ENCODE results near the gene C13orf46. TPM values are rescaled to one million over a fixed set of nuclear protein-coding genes. Genes with fewer than 3 reads are reported as not detected.

The C13orf46 gene
- total and polyA plus RNA-seq, 2 experiments from 2014 or later, result 1.7 TPM; not detected in 1

GRCh38 chr13:114002771-114003321 lies 29.0 kb upstream of the C13orf46 start:
- Histone ChIP-seq H2AFZ (no peak overlapping the region), H3K36me3 (ENCODE audit: low read depth) (no peaks in the 10 kb centered on the region; the same call in 1 of the 2 replicates), H3K4me3 (no peak overlapping the region), H4K20me1 (ENCODE audit: insufficient read depth) (no peaks in the 10 kb centered on the region), H3K4me2 (ENCODE audit: unreplicated experiment) (no peak overlapping the region), H3K9me3 (ENCODE audit: low read depth) (no peaks in the 10 kb centered on the region), H3F3A (ENCODE audit: insufficient read depth) (no peaks in the 10 kb centered on the region), H3K9ac (no peak overlapping the region), H3K27ac (no peak overlapping the region), H3K4me1 (ENCODE audit: insufficient read depth) (no peaks in the 10 kb centered on the region), H3K9me2 (ENCODE audit: insufficient read depth) (no peaks in the 10 kb centered on the region), H3K79me2 (ENCODE audit: insufficient read depth) (no peaks in the 10 kb centered on the region), H3K27me3 (replicated peaks; ENCODE audit: insufficient read depth) (no peaks in the 10 kb centered on the region)
- in situ Hi-C loops (cut with MboI), result no loop called here
- no peak for DNase-seq
- TF ChIP-seq EZH2 (IDR thresholded peaks at IDR 0.05; ENCODE audit: insufficient read depth, poor library complexity, severe bottlenecking) (no peak), EZH2phosphoT487 (IDR thresholded peaks at IDR 0.05; ENCODE audit: insufficient read depth, low read depth) (no peak)
- 92% methylated on average over 23 to 24 of the region's 24 CpGs for WGBS, 2 experiments (ENCODE audit: low coverage in 1 of 2, low lambda C conversion rate in 2 of 2, missing lambda C conversion rate in 2 of 2)

- Histone ChIP-seq H3K4me2 (ENCODE audit: unreplicated experiment) (no peak overlapping the region), H3K9me3 (ENCODE audit: low read depth) (no peaks in the 10 kb centered on the region), H3K36me3 (ENCODE audit: low read depth) (no peaks in the 10 kb centered on the region; the same call in 1 of the 2 replicates), H3F3A (ENCODE audit: insufficient read depth) (no peaks in the 10 kb centered on the region), H3K79me2 (ENCODE audit: insufficient read depth) (no peaks in the 10 kb centered on the region), H3K9ac (no peak overlapping the region), H3K9me2 (ENCODE audit: insufficient read depth) (no peaks in the 10 kb centered on the region), H3K4me3 (no peak overlapping the region), H3K27me3 (replicated peaks; ENCODE audit: insufficient read depth) (no peaks in the 10 kb centered on the region), H2AFZ (no peak overlapping the region), H3K4me1 (ENCODE audit: insufficient read depth) (no peaks in the 10 kb centered on the region), H3K27ac (no peak overlapping the region), H4K20me1 (ENCODE audit: insufficient read depth) (no peaks in the 10 kb centered on the region)
- no peak for TF ChIP-seq EZH2 (IDR thresholded peaks at IDR 0.05; ENCODE audit: insufficient read depth, poor library complexity, severe bottlenecking)
- no peak for TF ChIP-seq EZH2phosphoT487 (IDR thresholded peaks at IDR 0.05; ENCODE audit: insufficient read depth, low read depth)
- 90 to 95% methylated on average over 19 to 27 of the region's 27 CpGs for WGBS, 2 experiments (ENCODE audit: low coverage in 1 of 2, low lambda C conversion rate in 2 of 2, missing lambda C conversion rate in 2 of 2)
- no peak for DNase-seq
- in situ Hi-C loops (cut with MboI), result no loop called here
These were observed 28.2 kb upstream of the C13orf46 start for GRCh38 chr13:114002009-114002544.

GRCh38 chr13:114001331-114002008 lies 27.6 kb upstream of the C13orf46 start:
- Histone ChIP-seq H3K9me2 (ENCODE audit: insufficient read depth) (no peaks in the 10 kb centered on the region), H2AFZ (no peak overlapping the region), H3F3A (ENCODE audit: insufficient read depth) (no peaks in the 10 kb centered on the region), H3K4me2 (ENCODE audit: unreplicated experiment) (no peak overlapping the region), H3K27ac (no peak overlapping the region), H3K9ac (no peak overlapping the region), H3K4me1 (ENCODE audit: insufficient read depth) (no peaks in the 10 kb centered on the region), H3K27me3 (replicated peaks; ENCODE audit: insufficient read depth) (no peaks in the 10 kb centered on the region), H3K9me3 (ENCODE audit: low read depth) (no peaks in the 10 kb centered on the region), H4K20me1 (ENCODE audit: insufficient read depth) (no peaks in the 10 kb centered on the region), H3K36me3 (ENCODE audit: low read depth) (no peaks in the 10 kb centered on the region; the same call in 1 of the 2 replicates), H3K79me2 (ENCODE audit: insufficient read depth) (no peaks in the 10 kb centered on the region), H3K4me3 (no peak overlapping the region)
- DNase-seq, result no peak
- in situ Hi-C loops (cut with MboI), result no loop called here
- WGBS, 2 experiments (ENCODE audit: low coverage in 1 of 2, low lambda C conversion rate in 2 of 2, missing lambda C conversion rate in 2 of 2), result 96 to 97% methylated on average over 18 to 46 of the region's 46 CpGs
- TF ChIP-seq EZH2phosphoT487 (IDR thresholded peaks at IDR 0.05; ENCODE audit: insufficient read depth, low read depth), result no peak
- no peak for TF ChIP-seq EZH2 (IDR thresholded peaks at IDR 0.05; ENCODE audit: insufficient read depth, poor library complexity, severe bottlenecking)

GRCh38 chr13:114000151-114001040 lies 26.5 kb upstream of the C13orf46 start:
- Histone ChIP-seq H3K27ac (no peak overlapping the region), H3K9ac (no peak overlapping the region), H3F3A (ENCODE audit: insufficient read depth) (no peaks in the 10 kb centered on the region), H3K9me2 (ENCODE audit: insufficient read depth) (no peaks in the 10 kb centered on the region), H3K27me3 (replicated peaks; ENCODE audit: insufficient read depth) (no peaks in the 10 kb centered on the region), H3K36me3 (ENCODE audit: low read depth) (no peaks in the 10 kb centered on the region; the same call in 1 of the 2 replicates), H3K4me1 (ENCODE audit: insufficient read depth) (no peaks in the 10 kb centered on the region), H3K79me2 (ENCODE audit: insufficient read depth) (no peaks in the 10 kb centered on the region), H3K4me3 (no peak overlapping the region), H4K20me1 (ENCODE audit: insufficient read depth) (no peaks in the 10 kb centered on the region), H3K4me2 (ENCODE audit: unreplicated experiment) (no peak overlapping the region), H3K9me3 (ENCODE audit: low read depth) (no peaks in the 10 kb centered on the region), H2AFZ (no peak overlapping the region)
- in situ Hi-C loops (cut with MboI), result no loop called here
- 95 to 97% methylated on average over 24 to 26 of the region's 26 CpGs for WGBS, 2 experiments (ENCODE audit: low coverage in 1 of 2, low lambda C conversion rate in 2 of 2, missing lambda C conversion rate in 2 of 2)
- TF ChIP-seq EZH2 (IDR thresholded peaks at IDR 0.05; ENCODE audit: insufficient read depth, poor library complexity, severe bottlenecking) (no peak), EZH2phosphoT487 (IDR thresholded peaks at IDR 0.05; ENCODE audit: insufficient read depth, low read depth) (no peak)
- DNase-seq, result no peak
